Epidermal melanocyte (primary cell): Measurements from ENCODE around the gene OLIG3.

Experiments used
- DNase-seq: peaks from one replicate; pipeline ENCODE4 v3.0.0; 2011; ENCODE audit warnings: low spot score; ENCODE audit not compliant: insufficient read length

Gene OLIG3

DNA sequence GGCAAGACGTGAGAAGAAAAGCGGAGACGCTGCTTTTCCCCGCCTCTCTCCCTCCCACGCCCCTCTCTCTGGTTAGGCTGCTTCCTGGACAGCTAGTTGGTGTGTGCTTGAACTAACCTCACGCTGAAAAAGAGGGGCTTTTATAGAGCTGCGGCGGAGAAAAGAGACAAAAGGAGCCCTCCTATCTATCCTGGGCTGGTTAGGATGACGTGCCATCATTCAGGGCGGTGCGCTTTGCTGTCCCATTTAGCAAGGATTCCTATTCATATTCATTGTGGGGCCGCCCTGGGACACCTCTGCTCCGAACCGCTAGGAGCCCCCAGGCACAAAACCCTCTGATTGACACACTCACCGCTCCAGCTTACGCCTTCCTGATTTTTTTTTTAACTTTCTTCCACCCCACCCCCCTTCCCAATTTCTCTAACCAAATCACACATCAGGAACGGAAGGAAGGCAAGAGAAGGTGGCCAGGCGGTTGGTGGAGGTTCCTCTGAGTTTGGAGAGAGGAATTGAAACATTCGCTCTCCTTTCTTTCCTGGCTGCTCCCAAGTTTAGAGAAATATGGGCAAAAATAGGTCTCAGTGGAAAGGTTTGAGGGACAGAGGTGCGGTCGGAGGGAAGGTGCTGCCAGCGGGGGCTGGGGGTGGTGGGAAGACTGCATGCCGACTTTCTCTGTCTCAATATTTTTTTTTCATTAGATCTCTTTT is at the start of gene OLIG3:
Gene OLIG3, minus strand, starts transcription at position 114 of the 707 bp plus-strand sequence. CDS start 224 bp downstream, outside the sequence.
- DNase-seq: no peak

DNA sequence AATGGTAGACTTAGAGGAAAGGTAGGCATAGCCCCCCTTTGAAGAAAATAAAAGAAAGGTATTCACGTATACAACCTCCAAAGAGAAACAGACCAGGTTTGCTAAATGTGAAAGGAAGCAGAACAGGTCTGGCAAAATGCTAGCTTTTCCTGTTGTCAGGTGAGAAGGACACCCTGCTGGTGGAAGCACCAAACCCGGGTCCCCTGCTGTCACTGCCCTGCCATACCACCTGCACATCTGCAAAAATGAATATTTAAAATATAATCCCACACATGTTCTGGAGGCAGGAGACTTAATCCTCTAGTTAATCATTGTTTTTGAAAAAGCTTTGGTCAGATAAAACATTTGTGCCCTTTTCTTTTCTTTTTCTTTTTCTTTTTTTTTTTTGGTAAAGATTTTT is 48.9 kb upstream of the OLIG3 start:
- no peak for DNase-seq

DNA sequence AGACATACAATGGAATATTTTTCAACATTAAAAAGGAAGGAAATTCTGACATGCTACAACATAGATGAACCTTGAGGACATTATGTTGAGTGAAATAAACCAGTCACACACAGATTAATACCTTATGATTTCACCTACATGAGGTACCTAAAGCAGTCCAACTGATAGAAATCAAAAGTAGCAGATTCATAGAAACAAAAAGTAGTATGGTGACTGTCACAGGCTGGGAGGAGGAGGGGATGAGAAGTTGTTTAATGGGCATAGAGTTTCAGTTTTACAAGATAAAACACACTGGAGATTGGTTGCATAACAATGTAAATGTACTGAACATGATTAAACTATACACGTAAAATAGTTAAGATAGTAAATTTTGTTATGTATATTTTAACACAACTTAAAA is 48.5 kb upstream of the OLIG3 start:
- no peak for DNase-seq

DNA sequence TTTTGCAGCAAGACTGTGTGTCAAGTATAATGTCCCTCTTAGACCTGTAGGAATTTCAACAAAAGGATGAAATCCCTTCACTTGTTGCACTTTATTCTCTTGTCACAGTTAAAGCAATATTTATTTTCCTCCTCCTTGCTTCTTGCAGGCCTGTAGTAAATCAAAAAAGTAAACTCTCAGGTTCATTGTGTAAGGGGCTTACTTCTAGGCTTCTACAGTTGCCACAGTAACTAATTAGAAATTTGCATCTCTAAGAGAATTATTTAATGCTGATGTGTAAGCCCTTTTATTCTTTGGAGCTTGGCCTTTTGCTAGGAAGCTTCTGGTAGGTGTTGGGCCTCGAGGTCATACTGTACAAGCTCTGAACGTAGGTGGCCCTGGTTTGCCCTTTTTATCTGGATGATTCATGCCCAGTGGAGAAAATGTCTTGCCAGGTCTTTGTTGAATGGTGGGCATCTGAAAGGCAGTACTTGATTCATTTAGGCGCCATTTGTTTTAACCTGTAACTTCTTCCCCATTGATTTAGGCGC is 47.4 kb upstream of the OLIG3 start:
- no peak for DNase-seq

DNA sequence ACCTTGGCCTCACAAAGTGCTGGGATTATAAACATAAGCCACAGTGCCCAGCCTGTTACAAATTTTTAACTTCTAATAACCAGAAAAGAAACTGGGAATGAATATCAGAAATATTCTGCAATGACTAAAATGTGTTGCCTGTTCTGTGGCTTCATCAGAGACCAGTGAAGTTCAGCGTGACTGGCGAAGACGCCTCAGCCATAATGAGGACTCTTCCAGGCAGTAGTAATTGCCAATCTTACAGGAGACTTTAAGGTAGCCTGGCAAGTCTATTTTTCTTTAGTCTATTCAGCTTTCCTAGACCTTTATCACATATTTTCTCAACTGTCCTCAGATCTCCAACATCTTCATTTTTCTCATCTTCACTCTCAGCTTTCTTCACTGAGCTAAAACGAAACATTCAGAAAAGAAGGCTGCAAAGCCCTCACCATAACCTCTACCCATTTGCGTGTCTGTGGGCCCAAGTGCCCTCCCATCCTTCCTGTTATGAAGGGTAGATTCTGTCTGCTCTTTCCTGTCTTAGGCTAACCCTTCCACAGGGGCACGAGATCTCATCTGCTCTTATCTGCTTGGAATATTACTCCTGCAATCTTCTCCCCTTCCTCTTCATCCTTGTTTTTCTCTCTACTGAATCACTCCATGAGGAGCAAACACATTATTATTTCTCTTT is 42.0 kb upstream of the OLIG3 start:
- DNase-seq: no peak

DNA sequence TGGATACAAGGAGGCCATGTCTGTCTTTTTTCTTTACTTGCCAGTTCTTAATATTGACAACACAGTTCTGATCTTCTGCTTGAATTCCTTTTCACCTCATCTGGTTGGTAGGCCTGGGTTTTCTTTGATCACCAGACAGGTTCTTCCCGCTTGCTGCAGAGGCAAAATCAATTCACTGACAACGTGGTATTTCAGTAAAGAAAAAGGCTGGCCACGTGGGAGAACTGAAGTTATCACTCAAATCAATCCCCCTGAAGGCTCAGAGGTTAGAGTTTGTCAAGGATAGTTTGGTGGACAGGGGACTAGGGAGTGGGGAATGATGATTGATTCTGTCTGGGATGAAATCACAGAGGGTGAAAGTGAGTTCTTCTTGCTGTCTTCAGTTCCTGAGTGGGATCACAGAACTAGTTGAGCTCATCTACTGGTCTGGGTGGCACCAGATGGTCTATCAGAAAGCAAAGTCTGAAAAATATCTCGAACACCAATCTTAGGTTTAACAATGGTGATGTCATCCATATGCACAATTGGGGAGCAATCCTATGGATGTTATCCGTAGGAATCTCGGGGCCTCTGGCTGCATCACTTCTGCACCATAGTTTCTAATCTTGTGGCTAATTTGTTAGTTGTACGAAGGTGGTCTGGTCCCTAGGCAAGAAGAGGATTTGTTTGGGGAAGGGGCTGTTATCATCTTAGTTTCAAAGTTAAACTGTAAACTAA is 37.3 kb upstream of the OLIG3 start:
- no peak for DNase-seq

DNA sequence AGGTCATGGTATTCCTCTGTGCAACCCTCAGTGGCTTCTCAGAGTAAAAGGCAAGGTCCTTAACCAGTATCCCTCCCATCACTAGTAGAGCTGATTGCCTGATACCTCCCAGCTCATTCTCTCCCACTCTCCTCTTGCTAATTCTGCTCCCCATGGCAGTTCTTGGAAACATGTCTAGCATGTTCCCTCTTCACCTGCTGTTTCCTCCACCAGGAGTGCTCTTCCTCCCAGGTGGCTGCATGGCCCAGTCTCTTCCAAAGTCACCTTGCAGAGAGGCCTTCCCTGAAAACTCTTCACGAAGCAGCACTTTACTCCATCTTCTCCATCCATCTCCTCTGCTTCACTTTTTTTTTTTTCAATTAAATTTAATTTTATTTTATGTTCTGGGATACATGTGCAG is 36.2 kb upstream of the OLIG3 start:
- no peak for DNase-seq

DNA sequence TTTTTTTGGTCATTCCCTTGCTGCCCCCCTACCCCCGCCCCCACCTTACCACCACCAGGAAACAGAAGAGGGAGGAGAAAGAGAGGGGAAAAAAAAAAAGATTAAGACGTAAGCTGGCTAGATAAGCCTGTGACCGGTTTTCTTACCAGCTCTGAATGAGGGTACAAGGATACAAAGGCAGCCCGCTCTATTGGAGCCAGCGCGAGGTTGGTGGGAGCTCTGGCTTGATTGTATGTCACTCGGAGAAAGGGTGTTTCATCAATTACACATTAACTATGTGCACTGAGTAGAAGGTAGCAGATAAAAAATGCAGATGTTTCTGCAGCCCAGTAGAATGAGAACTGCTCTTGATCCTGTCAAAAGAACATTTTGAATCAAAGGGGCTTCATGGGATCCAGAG is 28.6 kb upstream of the OLIG3 start:
- no peak for DNase-seq

DNA sequence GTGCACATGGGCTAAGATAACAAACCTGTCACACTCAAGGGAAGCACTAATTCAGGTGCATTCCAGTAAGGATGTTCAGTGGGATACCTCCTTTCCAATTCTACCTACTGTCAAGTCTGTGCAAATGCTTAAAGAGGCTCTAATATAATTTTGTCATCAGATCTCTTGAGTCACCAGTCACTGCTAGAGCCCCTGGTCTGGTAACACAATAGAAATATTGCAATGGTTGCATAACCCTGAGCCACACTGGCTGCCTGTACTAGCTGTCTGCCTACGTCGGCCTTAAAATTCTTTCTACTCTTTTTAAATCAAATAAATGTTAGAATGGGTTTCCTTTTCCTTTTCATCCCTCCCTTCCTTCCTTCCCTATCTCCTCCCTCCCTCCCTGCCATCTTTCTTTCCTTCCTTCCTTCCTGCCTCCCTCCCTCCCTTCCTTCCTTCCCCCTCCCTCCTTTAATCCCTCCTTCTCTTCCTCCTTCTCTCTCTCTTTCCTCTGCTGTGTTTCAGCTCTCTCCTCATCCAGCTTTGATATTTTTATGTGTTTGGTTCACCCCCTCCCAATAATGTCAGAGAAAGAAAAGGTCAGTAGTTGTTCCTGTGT is 28.1 kb upstream of the OLIG3 start:
- no peak for DNase-seq

DNA sequence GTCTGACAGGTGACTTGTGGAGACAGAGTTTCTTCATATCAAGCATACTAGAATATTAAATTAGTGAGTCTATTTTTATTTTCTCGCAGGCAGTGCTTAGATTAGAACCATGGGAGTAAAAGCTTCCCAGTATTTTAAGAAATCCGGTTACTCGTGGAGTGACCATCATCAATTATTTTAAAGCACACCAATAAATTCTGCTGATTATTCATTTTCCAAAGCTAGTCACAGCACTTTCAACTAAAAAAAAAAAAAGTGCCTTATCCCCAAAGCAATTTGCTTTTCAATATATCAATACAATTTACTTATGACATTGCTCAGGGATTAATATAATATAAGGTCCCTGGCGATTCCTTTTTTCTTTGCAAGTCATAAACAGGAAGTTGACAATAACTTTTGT is 26.3 kb upstream of the OLIG3 start:
- DNase-seq: no peak

DNA sequence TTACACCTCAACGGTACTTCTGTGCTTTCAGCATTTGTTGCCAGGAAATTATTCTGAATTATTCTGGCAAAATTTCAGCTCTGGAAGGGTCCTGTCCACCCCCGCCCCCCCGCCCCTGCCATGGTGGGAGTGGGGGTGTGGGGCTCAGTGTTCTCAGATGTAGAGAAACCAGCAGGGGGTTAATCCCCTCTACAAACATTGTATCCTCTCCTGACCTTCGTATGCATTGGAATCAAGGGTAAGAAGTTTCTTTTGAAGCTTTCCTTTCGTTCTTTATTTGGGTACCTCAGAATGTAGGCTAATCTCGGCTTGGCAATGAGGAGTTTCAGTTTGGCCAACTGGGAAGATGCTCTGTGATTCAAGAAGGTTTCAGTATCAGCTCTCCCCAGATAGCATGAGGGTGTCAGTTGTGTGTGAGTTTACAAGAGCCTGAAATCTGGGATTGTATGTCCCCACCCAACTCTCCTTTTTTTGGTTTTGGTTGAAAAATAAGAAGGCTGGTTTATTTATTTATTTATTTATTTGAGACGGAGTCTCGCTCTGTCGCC is 25.5 kb upstream of the OLIG3 start:
- DNase-seq: no peak

DNA sequence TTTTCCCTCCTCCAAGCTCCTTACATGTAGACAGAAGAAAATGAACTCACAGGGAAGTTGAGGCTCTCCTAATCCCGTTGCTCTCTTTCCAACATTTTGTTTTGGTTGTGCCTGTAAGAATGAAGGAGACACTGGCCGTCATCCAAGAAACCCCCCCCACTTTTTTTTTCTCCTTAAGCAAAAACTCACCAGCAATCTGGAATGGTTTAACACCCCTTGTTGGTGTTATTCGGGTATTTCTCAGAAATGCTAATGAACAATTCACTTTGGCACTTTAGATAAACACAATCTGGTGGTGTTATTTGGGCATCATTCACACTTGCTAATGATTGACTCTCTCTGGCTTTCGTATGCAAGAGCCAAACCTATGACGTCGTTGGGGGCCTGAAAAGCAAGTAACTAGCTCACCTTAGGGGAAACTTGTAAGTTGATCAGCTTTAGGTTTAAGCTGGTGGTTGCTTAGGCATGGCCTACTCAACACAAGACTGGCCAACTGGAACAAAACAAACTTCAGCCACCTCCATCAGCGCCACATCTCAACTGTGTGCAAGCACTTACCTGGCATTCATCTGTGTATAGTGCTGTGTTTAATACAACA is 24.3 kb upstream of the OLIG3 start:
- no peak for DNase-seq

DNA sequence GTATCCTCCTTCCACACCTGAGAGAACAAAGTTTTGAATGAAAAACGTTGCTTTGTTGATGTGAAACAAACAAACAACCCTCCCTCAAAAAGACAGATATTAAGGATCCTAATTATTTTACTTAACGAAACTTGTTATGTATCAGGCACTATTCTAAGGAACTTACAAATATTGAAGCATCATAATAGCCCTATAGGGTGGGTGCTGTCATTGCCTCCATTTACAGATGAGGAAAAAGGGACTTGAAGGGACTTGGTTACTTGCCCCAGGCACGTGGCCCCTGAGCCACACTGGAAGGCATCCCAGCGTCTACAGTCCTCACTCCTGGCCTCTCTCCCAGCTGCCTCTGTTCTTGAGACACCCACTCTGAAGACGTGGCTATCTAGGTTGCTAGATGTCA is 20.2 kb upstream of the OLIG3 start:
- DNase-seq: no peak

DNA sequence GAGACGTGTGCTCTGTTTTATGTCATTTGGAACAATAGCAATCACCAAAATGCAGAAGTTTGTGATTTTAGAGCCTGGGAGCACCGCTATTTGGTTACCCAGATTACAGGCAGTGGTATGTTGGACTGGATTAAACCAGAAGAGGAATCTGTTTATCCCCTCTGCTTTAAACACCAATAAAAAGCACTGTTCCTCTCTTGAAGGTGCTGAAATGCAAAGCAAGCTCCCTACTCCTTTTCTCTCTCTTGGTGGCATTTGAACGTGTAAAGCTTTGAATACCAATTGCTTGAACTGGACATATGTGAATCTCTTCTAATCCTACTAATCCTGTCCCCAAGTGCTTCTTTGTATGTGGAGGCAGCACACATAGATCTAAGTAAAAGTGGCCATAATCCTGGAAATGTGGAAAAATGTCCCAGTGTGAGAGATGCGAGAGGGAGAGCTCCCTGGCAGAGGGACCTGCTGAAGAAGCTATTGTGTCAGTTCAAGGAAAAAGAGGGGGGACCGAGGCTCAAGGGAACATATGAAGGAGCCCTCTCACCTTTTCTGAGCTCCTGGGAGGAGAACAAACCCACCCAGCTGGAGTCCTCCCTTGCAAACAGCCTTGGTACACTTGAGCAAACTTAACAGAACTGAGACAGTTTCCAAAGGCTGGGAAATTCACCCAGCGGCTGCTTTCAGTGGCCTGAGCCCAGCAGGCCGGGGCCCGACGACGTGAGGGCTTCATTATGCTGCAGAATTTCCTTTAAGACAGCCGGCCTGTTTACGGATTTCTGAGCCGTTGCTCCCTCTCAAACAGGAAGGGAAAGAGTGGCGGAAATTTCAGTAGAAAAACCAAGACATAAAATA is 18.8 kb upstream of the OLIG3 start:
- DNase-seq: no peak

DNA sequence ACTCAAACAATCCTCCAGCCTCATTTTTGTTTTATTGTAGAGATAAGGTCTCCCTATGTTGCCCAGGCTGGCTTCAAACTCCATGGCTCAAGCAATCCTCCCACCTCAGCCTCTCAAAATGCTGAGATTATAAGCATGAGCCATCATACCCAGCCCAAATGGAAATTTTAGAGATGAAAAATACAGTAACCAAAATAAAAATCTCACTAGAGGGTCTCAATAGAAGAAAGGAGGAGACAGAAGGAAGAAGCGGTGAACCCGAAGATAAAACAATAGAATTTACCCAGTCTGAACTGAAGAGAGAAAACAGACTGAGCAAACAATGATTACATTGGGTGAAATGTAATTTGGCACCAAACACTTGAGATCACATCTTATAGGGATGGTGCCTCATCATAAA is 16.7 kb upstream of the OLIG3 start:
- no peak for DNase-seq

DNA sequence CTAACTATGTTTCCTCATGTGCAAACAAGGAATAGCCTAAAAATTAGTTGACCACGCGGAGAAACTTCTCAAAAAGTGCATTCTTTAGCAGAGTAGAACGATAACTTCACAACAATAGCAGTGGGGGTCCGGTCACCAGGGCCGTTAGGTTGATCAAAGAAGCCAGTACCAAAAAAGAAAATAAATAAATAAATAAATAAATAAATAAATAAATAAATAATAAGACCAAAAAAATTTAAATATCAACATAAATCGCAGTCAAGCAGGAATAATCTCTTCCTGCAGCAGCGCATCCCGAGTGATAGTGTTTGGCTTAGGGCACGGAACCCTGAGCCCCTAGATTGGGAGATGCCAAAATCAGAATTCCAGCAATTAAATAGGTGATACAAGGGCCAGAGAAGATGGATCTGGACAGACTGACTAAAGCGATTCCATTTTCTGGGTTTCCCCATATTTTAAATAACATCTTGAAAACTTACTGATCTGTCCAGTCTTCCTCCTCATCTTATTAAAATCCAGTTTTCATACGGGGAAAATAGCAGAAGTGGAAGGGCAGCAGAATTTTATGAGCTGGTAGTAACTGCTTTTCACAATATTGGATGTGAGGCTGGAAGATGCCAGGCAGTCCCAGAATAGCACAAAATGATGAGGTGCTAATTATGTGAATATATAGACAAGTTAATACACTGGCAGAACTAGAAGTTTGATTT is 4.4 kb upstream of the OLIG3 start:
- no peak for DNase-seq

DNA sequence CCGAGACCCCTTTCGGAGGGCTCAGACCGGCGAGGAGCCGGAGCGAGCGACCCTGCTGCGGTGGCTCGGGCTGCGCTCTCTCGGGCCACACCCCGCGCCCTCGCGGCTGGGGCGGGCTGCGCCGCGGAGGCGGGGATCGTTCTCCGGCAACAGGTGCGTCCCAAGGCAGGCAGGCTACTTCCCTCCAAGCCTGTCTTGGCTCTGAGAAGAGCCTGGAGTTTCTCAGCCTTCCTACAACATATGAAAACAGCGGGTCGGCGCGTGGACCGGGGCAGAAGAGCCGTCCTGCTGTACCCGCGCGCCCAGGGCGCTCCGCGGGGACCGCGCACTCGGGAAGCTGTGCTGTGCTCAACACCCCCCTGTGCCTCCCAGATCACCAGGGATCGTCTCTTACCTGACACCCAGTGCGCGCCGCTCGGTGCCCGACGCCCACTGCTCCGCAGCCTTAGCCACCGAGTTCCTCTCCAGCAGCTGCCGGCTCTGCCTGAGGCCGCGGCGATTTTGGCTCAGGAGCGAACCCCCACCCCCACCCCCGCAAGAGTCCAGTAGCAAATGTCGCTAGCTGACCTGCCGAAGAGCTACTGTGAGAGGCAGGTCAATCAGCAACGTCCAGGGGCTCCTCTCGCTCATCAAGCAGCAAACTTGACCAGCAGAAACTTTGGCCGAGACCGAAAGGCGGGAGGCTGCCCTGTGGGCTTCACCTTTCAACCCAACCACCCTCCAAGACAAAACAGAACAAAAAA is 3.7 kb upstream of the OLIG3 start:
- no peak for DNase-seq

DNA sequence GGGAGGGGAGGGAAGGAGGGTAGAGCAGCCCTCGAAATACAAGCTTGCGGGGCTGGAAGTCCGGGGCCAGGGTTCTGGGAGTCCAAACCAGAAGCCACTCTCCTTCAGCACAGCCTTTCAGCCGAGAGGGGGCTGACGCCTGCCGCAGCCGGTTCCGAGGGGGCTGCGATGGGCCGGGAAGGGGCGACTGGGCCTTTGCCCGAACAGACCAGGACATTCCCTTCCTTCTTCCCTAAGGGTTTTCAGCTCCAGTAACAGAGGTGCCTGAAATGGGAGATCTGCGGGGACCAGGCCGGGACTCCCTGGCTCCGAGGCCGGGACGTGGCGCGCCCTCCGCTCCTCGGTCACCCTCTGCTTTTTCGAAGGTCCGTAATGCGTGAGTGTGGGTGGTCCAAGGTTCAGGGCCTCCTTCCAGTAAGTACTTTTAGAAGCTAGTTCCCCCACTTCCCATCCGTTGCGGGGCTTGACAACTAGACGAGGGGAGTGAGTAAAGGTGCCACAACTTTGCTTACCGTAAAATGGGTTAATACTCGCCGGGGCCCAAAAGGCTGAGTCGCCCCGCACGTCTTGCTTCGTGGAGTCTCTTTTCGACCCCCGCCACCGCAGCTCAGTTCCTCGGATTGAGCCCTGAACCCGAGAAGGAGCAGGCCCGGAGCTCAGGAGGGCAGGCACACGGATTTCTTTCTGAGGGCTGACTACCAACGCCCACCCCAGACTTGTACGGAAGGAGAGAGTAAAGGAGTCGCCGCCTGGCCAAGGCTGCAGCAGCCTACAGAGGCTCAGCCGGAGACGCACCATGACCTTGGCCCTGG is 2.9 kb upstream of the OLIG3 start:
- DNase-seq: no peak
